HepG2 (cell line): Measurements from ENCODE around the gene FGD3. TPM values are rescaled to one million over a fixed set of nuclear protein-coding genes. Genes with fewer than 3 reads are reported as not detected.

Experiments used
- ATAC-seq: fragments of 200-7000 bp; cut with Tn5 transposase; 3 replicates; pipeline ENCODE4 v1.9.1; 2020; ENCODE audit warnings: mild to moderate bottlenecking, moderate library complexity
- BruUV-seq: library from RNA; stranded (reverse); fragments of 400-500 nt; replicated peaks from 2 replicates; lab custom pipeline; 2021; lab: Mats Ljungman, UMichigan
- CTCF ChIA-PET: fragments of 300-600 bp; formaldehyde crosslinking; extraction: SDS; loops from one replicate; lab custom pipeline; 2021; ENCODE audit warnings: low total read pairs, inconsistent platforms, low intra/inter-chr PET ratio; lab: Yijun Ruan, JAX
- POLR2A ChIA-PET: fragments of 350-600 bp; sonication (Branson Sonifier 250); formaldehyde crosslinking; loops from one replicate; lab custom pipeline; 2020; ENCODE audit warnings: antibody characterized with exemption, inconsistent platforms; lab: Yijun Ruan, JAX
- DNase-seq: peaks from one replicate; pipeline ENCODE4 v3.0.0-alpha.2; 2015; ENCODE audit warnings: low spot score
- FAIRE-seq: peaks from 3 replicates; lab custom pipeline; 2011; peaks lifted over from hg19 to GRCh38; lab: Jason Lieb, UNC
- H2AFZ ChIP-seq: one replicate; pipeline ENCODE4 v1.6.1; 2011; ENCODE audit warnings: low read length, inconsistent platforms
- H3K27ac ChIP-seq: fragments of 300-600 bp; 3 replicates; pipeline ENCODE4 v1.8.0; 2011; ENCODE audit warnings: mixed run types, mild to moderate bottlenecking, mixed read lengths, low read length, inconsistent platforms; ENCODE audit not compliant: insufficient read depth; ENCODE audit errors: extremely low read length
- H3K27me3 ChIP-seq, 2 experiments: fragments of 200-600 bp in 1 of 2; 2 replicates in 1 of 2; 3 replicates in 1 of 2; pipeline versions ENCODE4 v1.6.0 to v1.8.0; 2011; ENCODE audit warnings: low read length in 2 of 2, mild to moderate bottlenecking in 2 of 2, moderate library complexity in 2 of 2, inconsistent platforms in 1 of 2; ENCODE audit not compliant: insufficient read depth in 2 of 2, control insufficient read depth in 1 of 2
- H3K36me3 ChIP-seq, 2 experiments: fragments of 200-600 bp in 1 of 2; replicated peaks in 1 of 2; 2 replicates in 1 of 2; 3 replicates in 1 of 2; pipeline versions ENCODE4 v1.5.1 to v1.8.0; 2011; ENCODE audit warnings: low read length in 2 of 2, inconsistent platforms in 1 of 2; ENCODE audit not compliant: insufficient read depth in 2 of 2, control insufficient read depth in 1 of 2
- H3K4me1 ChIP-seq: 2 replicates; pipeline ENCODE4 v1.5.1; 2012; ENCODE audit warnings: low read length, inconsistent platforms; ENCODE audit not compliant: insufficient read depth
- H3K4me2 ChIP-seq: 2 replicates; pipeline ENCODE4 v1.6.0; 2011; ENCODE audit warnings: low read depth, low read length, inconsistent platforms
- H3K4me3 ChIP-seq, 3 experiments: fragments of 200-600 bp in 1 of 3; sonication (generic), shearing (Covaris generic) in 1 of 3; replicated peaks in 1 of 3; 2 replicates each; pipeline ENCODE4 v1.5.1; 2011 to 2016; ENCODE audit warnings: low read length in 3 of 3, inconsistent platforms in 2 of 3, low read depth in 2 of 3, mild to moderate bottlenecking in 2 of 3, control low read depth in 1 of 3, mixed read lengths in 1 of 3; ENCODE audit not compliant: insufficient read depth in 1 of 3
- H3K79me2 ChIP-seq: one replicate; pipeline ENCODE4 v1.6.1; 2011; ENCODE audit warnings: low read length, inconsistent platforms; ENCODE audit not compliant: insufficient read depth
- H3K9ac ChIP-seq: 2 replicates; pipeline ENCODE4 v1.6.0; 2011; ENCODE audit warnings: mild to moderate bottlenecking, low read depth, low read length, inconsistent platforms; ENCODE audit not compliant: insufficient read depth
- H3K9me3 ChIP-seq: 2 replicates; pipeline ENCODE4 v1.5.1; 2012; ENCODE audit warnings: mild to moderate bottlenecking, low read length
- H4K20me1 ChIP-seq: 2 replicates; pipeline ENCODE4 v1.6.0; 2011; ENCODE audit warnings: inconsistent platforms, mild to moderate bottlenecking, low read length, moderate library complexity; ENCODE audit not compliant: insufficient read depth
- CHD4 ChIP-seq: fragments of 200-600 bp; sonication (generic); IDR thresholded peaks from 2 replicates; pipeline ENCODE4 v1.7.0; 2017; ENCODE audit warnings: mild to moderate bottlenecking, low read length, borderline replicate concordance
- MXD3 ChIP-seq: IDR thresholded peaks from 2 replicates; pipeline ENCODE4 v1.6.1; 2016; ENCODE audit warnings: mild to moderate bottlenecking, missing biosample characterization, missing genetic modification reagents
- SIN3A ChIP-seq: IDR thresholded peaks from 2 replicates; pipeline ENCODE4 v1.6.1; 2011; ENCODE audit warnings: low read depth, mild to moderate bottlenecking, control low read depth, low read length, borderline replicate concordance
- TRAFD1 ChIP-seq: sonication (generic); formaldehyde crosslinking; IDR thresholded peaks from 2 replicates; pipeline ENCODE4 v1.5.1; 2020; ENCODE audit warnings: missing genetic modification reagents, mild to moderate bottlenecking, borderline replicate concordance
- ZNF773 ChIP-seq: sonication (generic); formaldehyde crosslinking; IDR thresholded peaks from 2 replicates; pipeline ENCODE4 v1.4.0; 2020; ENCODE audit warnings: missing genetic modification reagents, borderline replicate concordance
- WGBS: methylation state at CpG from one replicate; pipeline ENCODE4 v1.1.6; 2017; ENCODE audit warnings: low lambda C conversion rate; 5-methylcytosine and 5-hydroxymethylcytosine counted together
- in situ Hi-C: cut with HindIII; loops from 2 replicates; pipeline ENCODE4 v1.10.0; 2017; ENCODE audit warnings: low pct_unique_long_range_greater_than_20kb; ENCODE audit not compliant: extremely low pct_ligation_motif_present
- intact Hi-C: fragments of 100-400 bp; cut with micrococcal nuclease; formaldehyde crosslinking; loops from one replicate; pipeline ENCODE4 v1.10.0; 2022; ENCODE audit not compliant: unreplicated experiment
- polyA plus RNA-seq, 8 experiments: library from polyadenylated mRNA; depleted of rRNA in 3 of 8; stranded (reverse) in 7 of 8; unstranded in 1 of 8; fragments of >200 nt; fragmentation: Illumina TruSeq in 4 of 8; extraction: Trizol in 4 of 8; gene quantifications; 2 replicates each; pipeline versions ENCODE4 v1.2.1 to v1.2.3, GENCODE V29; 2011 to 2016; ENCODE audit warnings: low read depth in 4 of 8, missing spikeins in 1 of 8, mixed read lengths in 1 of 8; ENCODE audit not compliant: insufficient read depth in 1 of 8
- total RNA-seq, 5 experiments: library from RNA; depleted of rRNA; stranded (reverse); fragments of >200 nt; fragmentation: Illumina TruSeq; extraction: Trizol; gene quantifications; 2 replicates each; pipeline ENCODE4 v1.2.3, GENCODE V29; 2016; ENCODE audit warnings: low read depth in 1 of 5

FGD3 gene
- total and polyA plus RNA-seq, 2 of the 13 experiments (the other 11 are each of a cell fraction or from before 2014, with no cell fraction given) = 0.53 to 1.1 TPM

- Histone ChIP-seq H3K79me2 (no peaks in the 10 kb centered on the region), H3K9me3 (peaks cover 42% of the 10 kb centered on the region), H4K20me1 (no peaks in the 10 kb centered on the region), H3K27me3 (no peaks in the 10 kb centered on the region), H3K9ac (no peak overlapping the region), H2AFZ (no peak overlapping the region), H3K4me2 (no peak overlapping the region), H3K36me3 (no peaks in the 10 kb centered on the region), H3K4me3 (no peak overlapping the region), H3K27ac (no peak overlapping the region), H3K4me1 (peaks cover 23% of the 10 kb centered on the region)
- ATAC-seq = no peak
- in situ Hi-C loops = no loop called here
- FAIRE-seq = no peak
- BruUV-seq = no TSS peak
- ChIA-PET POLR2A (no interaction called here), CTCF (no interaction called here)
- 58% methylated on average over 2 of the region's 3 CpGs for WGBS
- no peak for DNase-seq
- TF ChIP-seq CHD4 (no peak), MXD3 (CRISPR knock-in tag) (no peak), SIN3A (no peak), TRAFD1 (CRISPR knock-in tag) (no peak), ZNF773 (CRISPR knock-in tag) (no peak)
- TF ChIP-seq, all 625 proteins: peak for 0
- intact Hi-C loops = no loop called here
Observed at GRCh38 chr9:92984976-92985375, 37.7 kb downstream of the FGD3 start.
